SK-N-SH (cell line): ENCODE results near the gene MYO1D.

Source experiments
- CTCF ChIP-seq: fragments of 200-600 bp; sonication (generic); IDR thresholded peaks from 2 replicates; pipeline ENCODE4 v1.6.1; 2017; ENCODE audit warnings: antibody characterized with exemption, mild to moderate bottlenecking, moderate library complexity
- EP300 ChIP-seq, 2 experiments: IDR thresholded peaks; 2 replicates each; pipeline versions ENCODE4 v1.4.0 to v1.6.1; 2012; ENCODE audit warnings: borderline replicate concordance in 1 of 2, low read depth in 1 of 2, low read length in 1 of 2
- FOXM1 ChIP-seq: IDR thresholded peaks from 2 replicates; pipeline ENCODE4 v1.4.0; 2012; ENCODE audit warnings: low read depth, mild to moderate bottlenecking
- SMC3 ChIP-seq: IDR thresholded peaks from 2 replicates; pipeline ENCODE4 v1.6.1; 2012; ENCODE audit warnings: low read depth, low read length, improper control_type of control experiment

GRCh38 chr17:32693194-32693897 lies 183.6 kb downstream of the MYO1D start:
- no peak for TF ChIP-seq EP300 (IDR thresholded peaks at IDR 0.05; ENCODE audit: borderline replicate concordance in 1 of 2, low read depth in 1 of 2, low read length in 1 of 2)
- no peak for TF ChIP-seq CTCF
- no peak for TF ChIP-seq SMC3
- no peak for TF ChIP-seq FOXM1
